Myocyte (in vitro differentiated cells): ENCODE results near the gene ADPRHL1. TPM values are rescaled to one million over a fixed set of nuclear protein-coding genes. Genes with fewer than 3 reads are reported as not detected.
"Not testable (repeated sequence)": the region's sequence is repeated elsewhere in the genome, so short reads cannot be mapped to it uniquely, and the experiment has no call there.

Experiments used
- DNase-seq: peaks from one replicate; pipeline ENCODE4 v3.0.0-alpha.2; 2012; ENCODE audit warnings: low read depth
- total RNA-seq: library from RNA; depleted of rRNA; stranded (reverse); fragments of >200 nt; gene quantifications from 2 replicates; pipeline ENCODE4 v1.2.3, GENCODE V29; 2014

The ADPRHL1 gene
- total RNA-seq, 1 donor from 2014 or later: 8.4 TPM

GRCh38 chr13:113373811-113374485 lies 79.3 kb downstream of the ADPRHL1 start:
- no peak for DNase-seq

- DNase-seq: not testable (repeated sequence)
Observed at GRCh38 chr13:113371701-113372100, 81.6 kb downstream of the ADPRHL1 start.

- DNase-seq: no peak
Observed at GRCh38 chr13:113371061-113371460, 82.2 kb downstream of the ADPRHL1 start.

- DNase-seq: no peak
Observed at GRCh38 chr13:113369881-113370280, 83.4 kb downstream of the ADPRHL1 start.

GRCh38 chr13:113369189-113369588 lies 84.1 kb downstream of the ADPRHL1 start:
- no peak for DNase-seq

GRCh38 chr13:113368353-113368752 lies 84.9 kb downstream of the ADPRHL1 start:
- not testable (repeated sequence) for DNase-seq

- no peak for DNase-seq
Observed at GRCh38 chr13:113367771-113368170, 85.5 kb downstream of the ADPRHL1 start.

GRCh38 chr13:113367020-113367560 lies 86.2 kb downstream of the ADPRHL1 start:
- no peak for DNase-seq

GRCh38 chr13:113365971-113366588 lies 87.2 kb downstream of the ADPRHL1 start:
- DNase-seq: no peak

GRCh38 chr13:113365583-113365970 lies 87.7 kb downstream of the ADPRHL1 start:
- DNase-seq: no peak

GRCh38 chr13:113364901-113365582 lies 88.2 kb downstream of the ADPRHL1 start:
- no peak for DNase-seq

- no peak for DNase-seq
Observed at GRCh38 chr13:113364311-113364889, 88.9 kb downstream of the ADPRHL1 start.

GRCh38 chr13:113361406-113361805 lies 91.9 kb downstream of the ADPRHL1 start:
- no peak for DNase-seq

GRCh38 chr13:113360446-113360845 lies 92.8 kb downstream of the ADPRHL1 start:
- no peak for DNase-seq

- DNase-seq: no peak
Observed at GRCh38 chr13:113359571-113359970, 93.7 kb downstream of the ADPRHL1 start.

GRCh38 chr13:113358653-113359190 lies 94.6 kb downstream of the ADPRHL1 start:
- no peak for DNase-seq

- DNase-seq: no peak
Observed at GRCh38 chr13:113357529-113357928, 95.8 kb downstream of the ADPRHL1 start.

- no peak for DNase-seq
Observed at GRCh38 chr13:113356596-113356995, 96.7 kb downstream of the ADPRHL1 start.

GRCh38 chr13:113355621-113356020 lies 97.7 kb downstream of the ADPRHL1 start:
- DNase-seq: no peak

GRCh38 chr13:113354831-113355610 lies 98.3 kb downstream of the ADPRHL1 start:
- DNase-seq: no peak

GRCh38 chr13:113353254-113353653 lies 100.0 kb downstream of the ADPRHL1 start:
- no peak for DNase-seq
